SK-N-SH treated with all-trans-retinoic acid at 6 μM for 48 hours (cell line): ENCODE results near the gene PCDHA6.
"Not testable (repeated sequence)": the region's sequence is repeated elsewhere in the genome, so short reads cannot be mapped to it uniquely, and the experiment has no call there.

Experiments
- ATAC-seq: fragments of 200-7000 bp; cut with Tn5 transposase; 3 replicates; pipeline ENCODE4 v1.9.1; 2020; ENCODE audit warnings: mild to moderate bottlenecking, moderate library complexity
- ARNTL ChIP-seq: fragments of 450-650 bp; formaldehyde crosslinking; IDR thresholded peaks from 2 replicates; pipeline ENCODE4 v1.5.0; 2020; ENCODE audit warnings: low read depth, mild to moderate bottlenecking, moderate library complexity, borderline replicate concordance
- BACH2 ChIP-seq: fragments of 250-450 bp; sonication (Bioruptor Pico); IDR thresholded peaks from 2 replicates; pipeline ENCODE4 v1.9.0; 2021; ENCODE audit warnings: mild to moderate bottlenecking, borderline replicate concordance
- CSDC2 ChIP-seq: fragments of 250-450 bp; sonication (Bioruptor Pico); IDR thresholded peaks from 2 replicates; pipeline ENCODE4 v1.5.0; 2020; ENCODE audit warnings: mild to moderate bottlenecking, moderate library complexity
- ESRRG ChIP-seq: fragments of 250-450 bp; sonication (Bioruptor Pico); IDR thresholded peaks from 2 replicates; pipeline ENCODE4 v1.6.1; 2021; ENCODE audit warnings: mild to moderate bottlenecking
- GLIS3 ChIP-seq: fragments of 250-450 bp; sonication (Bioruptor Pico); IDR thresholded peaks from 2 replicates; pipeline ENCODE4 v1.5.0; 2020; ENCODE audit warnings: mild to moderate bottlenecking, moderate library complexity
- ISL1 ChIP-seq: fragments of 250-450 bp; sonication (Bioruptor Pico); IDR thresholded peaks from 2 replicates; pipeline ENCODE4 v2.1.2; 2022; ENCODE audit warnings: mild to moderate bottlenecking, moderate library complexity
- TOX ChIP-seq: fragments of 250-450 bp; sonication (Bioruptor Pico); IDR thresholded peaks from 2 replicates; pipeline ENCODE4 v1.8.0; 2021; ENCODE audit warnings: mild to moderate bottlenecking, moderate library complexity, borderline replicate concordance
- ZC3H10 ChIP-seq: fragments of 250-450 bp; sonication (Bioruptor Pico); IDR thresholded peaks from 2 replicates; pipeline ENCODE4 v1.5.1; 2021; ENCODE audit warnings: mild to moderate bottlenecking, moderate library complexity
- ZFP3 ChIP-seq: fragments of 250-450 bp; sonication (Bioruptor Pico); IDR thresholded peaks from 2 replicates; pipeline ENCODE4 v1.5.0; 2020; ENCODE audit warnings: mild to moderate bottlenecking, moderate library complexity
- ZNF565 ChIP-seq: fragments of 450-650 bp; formaldehyde crosslinking; conservative IDR thresholded peaks from 2 replicates; pipeline ENCODE4 v1.5.0; 2020; ENCODE audit warnings: low read depth, mild to moderate bottlenecking, moderate library complexity
- ZNF8 ChIP-seq: fragments of 450-650 bp; formaldehyde crosslinking; IDR thresholded peaks from 2 replicates; pipeline ENCODE4 v1.5.0; 2020; ENCODE audit warnings: mild to moderate bottlenecking, moderate library complexity
- TF ChIP-seq, protein P1 (sequence below): fragments of 250-450 bp; sonication (Bioruptor Pico); IDR thresholded peaks from 2 replicates; pipeline ENCODE4 v1.8.0; 2020; ENCODE audit warnings: mild to moderate bottlenecking, moderate library complexity, borderline replicate concordance
- TF ChIP-seq, protein P2 (sequence below): fragments of 250-450 bp; sonication (Bioruptor Pico); IDR thresholded peaks from 2 replicates; pipeline ENCODE4 v1.5.1; 2020; ENCODE audit warnings: low read depth, mild to moderate bottlenecking, moderate library complexity
- TF ChIP-seq, protein P3 (sequence below): fragments of 250-450 bp; sonication (Bioruptor Pico); IDR thresholded peaks from 2 replicates; pipeline ENCODE4 v1.5.0; 2020; ENCODE audit warnings: mild to moderate bottlenecking, moderate library complexity
- TF ChIP-seq, protein P4 (sequence below): fragments of 250-450 bp; sonication (Bioruptor Pico); IDR thresholded peaks from 2 replicates; pipeline ENCODE4 v1.8.0; 2021; ENCODE audit warnings: low read depth, mild to moderate bottlenecking, moderate library complexity, borderline replicate concordance

PCDHA6 gene

DNA sequence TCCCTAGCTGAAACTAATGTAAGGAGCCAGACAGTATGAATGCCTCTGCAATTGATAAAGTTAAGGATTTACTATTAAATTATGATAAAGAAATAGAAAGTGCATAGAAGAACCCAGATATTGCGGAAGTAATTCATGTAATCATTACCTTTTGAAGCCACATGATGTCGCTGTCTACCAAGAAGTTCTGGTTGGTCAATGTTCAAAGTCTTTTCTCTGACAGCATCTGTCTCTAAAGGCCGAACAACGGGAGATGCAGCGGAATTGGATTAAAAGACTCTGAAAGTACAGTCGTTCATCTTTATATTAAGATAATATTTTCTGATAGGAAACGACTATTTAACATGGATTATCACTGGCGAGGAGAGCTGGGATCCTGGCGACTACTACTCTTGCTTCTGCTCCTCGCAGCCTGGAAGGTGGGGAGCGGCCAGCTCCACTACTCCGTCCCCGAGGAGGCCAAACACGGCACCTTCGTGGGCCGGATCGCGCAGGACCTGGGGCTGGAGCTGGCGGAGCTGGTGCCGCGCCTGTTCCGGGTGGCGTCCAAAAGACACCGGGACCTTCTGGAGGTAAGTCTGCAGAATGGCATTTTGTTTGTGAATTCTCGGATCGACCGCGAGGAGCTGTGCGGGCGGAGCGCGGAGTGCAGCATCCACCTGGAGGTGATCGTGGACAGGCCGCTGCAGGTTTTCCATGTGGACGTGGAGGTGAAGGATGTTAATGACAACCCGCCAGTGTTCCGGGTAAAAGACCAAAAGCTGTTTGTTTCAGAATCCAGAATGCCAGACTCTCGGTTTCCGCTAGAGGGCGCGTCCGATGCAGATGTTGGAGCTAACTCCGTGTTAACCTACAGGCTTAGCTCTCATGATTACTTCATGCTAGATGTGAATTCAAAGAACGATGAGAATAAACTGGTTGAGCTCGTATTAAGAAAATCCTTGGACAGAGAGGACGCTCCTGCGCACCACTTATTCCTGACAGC, 13.5 kb downstream of the PCDHA6 start, which contains the start of gene PCDHA8:
Gene PCDHA8, plus strand, starts transcription at position 210 of the 985 bp plus-strand sequence. Its CDS starts 135 bp downstream, at position 345.
- TF ChIP-seq ZC3H10 (CRISPR knock-in tag): no peak
- no peak for TF ChIP-seq ISL1
- TF ChIP-seq ESRRG (CRISPR knock-in tag): no peak
- TF ChIP-seq, protein P1, sequence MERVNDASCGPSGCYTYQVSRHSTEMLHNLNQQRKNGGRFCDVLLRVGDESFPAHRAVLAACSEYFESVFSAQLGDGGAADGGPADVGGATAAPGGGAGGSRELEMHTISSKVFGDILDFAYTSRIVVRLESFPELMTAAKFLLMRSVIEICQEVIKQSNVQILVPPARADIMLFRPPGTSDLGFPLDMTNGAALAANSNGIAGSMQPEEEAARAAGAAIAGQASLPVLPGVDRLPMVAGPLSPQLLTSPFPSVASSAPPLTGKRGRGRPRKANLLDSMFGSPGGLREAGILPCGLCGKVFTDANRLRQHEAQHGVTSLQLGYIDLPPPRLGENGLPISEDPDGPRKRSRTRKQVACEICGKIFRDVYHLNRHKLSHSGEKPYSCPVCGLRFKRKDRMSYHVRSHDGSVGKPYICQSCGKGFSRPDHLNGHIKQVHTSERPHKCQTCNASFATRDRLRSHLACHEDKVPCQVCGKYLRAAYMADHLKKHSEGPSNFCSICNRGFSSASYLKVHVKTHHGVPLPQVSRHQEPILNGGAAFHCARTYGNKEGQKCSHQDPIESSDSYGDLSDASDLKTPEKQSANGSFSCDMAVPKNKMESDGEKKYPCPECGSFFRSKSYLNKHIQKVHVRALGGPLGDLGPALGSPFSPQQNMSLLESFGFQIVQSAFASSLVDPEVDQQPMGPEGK (CRISPR knock-in tag): no peak
- TF ChIP-seq ZNF8 (CRISPR knock-in tag): no peak
- TF ChIP-seq, protein P2, sequence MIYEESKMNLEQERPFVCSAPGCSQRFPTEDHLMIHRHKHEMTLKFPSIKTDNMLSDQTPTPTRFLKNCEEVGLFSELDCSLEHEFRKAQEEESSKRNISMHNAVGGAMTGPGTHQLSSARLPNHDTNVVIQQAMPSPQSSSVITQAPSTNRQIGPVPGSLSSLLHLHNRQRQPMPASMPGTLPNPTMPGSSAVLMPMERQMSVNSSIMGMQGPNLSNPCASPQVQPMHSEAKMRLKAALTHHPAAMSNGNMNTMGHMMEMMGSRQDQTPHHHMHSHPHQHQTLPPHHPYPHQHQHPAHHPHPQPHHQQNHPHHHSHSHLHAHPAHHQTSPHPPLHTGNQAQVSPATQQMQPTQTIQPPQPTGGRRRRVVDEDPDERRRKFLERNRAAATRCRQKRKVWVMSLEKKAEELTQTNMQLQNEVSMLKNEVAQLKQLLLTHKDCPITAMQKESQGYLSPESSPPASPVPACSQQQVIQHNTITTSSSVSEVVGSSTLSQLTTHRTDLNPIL (CRISPR knock-in tag): no peak
- TF ChIP-seq, protein P3, sequence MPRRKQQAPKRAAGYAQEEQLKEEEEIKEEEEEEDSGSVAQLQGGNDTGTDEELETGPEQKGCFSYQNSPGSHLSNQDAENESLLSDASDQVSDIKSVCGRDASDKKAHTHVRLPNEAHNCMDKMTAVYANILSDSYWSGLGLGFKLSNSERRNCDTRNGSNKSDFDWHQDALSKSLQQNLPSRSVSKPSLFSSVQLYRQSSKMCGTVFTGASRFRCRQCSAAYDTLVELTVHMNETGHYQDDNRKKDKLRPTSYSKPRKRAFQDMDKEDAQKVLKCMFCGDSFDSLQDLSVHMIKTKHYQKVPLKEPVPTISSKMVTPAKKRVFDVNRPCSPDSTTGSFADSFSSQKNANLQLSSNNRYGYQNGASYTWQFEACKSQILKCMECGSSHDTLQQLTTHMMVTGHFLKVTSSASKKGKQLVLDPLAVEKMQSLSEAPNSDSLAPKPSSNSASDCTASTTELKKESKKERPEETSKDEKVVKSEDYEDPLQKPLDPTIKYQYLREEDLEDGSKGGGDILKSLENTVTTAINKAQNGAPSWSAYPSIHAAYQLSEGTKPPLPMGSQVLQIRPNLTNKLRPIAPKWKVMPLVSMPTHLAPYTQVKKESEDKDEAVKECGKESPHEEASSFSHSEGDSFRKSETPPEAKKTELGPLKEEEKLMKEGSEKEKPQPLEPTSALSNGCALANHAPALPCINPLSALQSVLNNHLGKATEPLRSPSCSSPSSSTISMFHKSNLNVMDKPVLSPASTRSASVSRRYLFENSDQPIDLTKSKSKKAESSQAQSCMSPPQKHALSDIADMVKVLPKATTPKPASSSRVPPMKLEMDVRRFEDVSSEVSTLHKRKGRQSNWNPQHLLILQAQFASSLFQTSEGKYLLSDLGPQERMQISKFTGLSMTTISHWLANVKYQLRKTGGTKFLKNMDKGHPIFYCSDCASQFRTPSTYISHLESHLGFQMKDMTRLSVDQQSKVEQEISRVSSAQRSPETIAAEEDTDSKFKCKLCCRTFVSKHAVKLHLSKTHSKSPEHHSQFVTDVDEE: no peak
- TF ChIP-seq BACH2 (CRISPR knock-in tag): no peak
- no peak for TF ChIP-seq CSDC2 (CRISPR knock-in tag)
- TF ChIP-seq ZNF565: no peak
- no peak for TF ChIP-seq ZFP3 (CRISPR knock-in tag)
- ATAC-seq: peak; percentile 98

DNA sequence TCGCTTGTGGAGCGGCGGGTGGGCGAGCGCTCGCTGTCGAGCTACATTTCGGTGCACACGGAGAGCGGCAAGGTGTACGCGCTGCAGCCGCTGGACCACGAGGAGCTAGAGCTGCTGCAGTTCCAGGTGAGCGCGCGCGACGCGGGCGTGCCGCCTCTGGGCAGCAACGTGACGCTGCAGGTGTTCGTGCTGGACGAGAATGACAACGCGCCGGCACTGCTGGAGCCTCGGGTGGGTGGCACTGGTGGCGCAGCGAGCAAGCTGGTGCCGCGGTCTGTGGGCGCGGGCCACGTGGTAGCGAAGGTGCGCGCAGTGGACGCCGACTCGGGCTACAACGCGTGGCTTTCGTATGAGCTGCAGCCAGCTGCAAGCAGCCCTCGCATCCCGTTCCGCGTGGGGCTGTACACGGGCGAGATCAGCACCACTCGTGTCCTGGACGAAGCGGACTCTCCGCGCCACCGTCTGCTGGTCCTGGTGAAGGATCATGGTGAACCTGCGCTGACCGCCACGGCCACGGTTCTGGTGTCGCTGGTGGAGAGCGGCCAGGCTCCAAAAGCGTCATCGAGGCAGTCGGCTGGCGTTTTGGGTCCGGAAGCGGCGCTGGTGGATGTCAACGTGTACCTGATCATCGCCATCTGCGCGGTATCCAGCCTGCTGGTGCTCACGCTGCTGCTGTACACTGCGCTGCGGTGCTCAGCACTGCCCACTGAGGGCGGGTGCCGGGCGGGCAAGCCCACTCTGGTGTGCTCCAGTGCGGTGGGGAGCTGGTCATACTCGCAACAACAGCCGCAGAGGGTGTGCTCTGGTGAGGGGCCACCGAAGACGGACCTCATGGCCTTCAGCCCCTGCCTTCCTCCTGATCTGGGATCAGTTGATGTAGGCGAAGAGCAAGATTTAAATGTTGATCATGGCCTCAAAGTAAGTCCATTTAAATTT, 15.3 kb downstream of the PCDHA6 start:
- no peak for ATAC-seq
- TF ChIP-seq ZC3H10 (CRISPR knock-in tag): no peak
- no peak for TF ChIP-seq ARNTL (CRISPR knock-in tag)
- TF ChIP-seq ZFP3 (CRISPR knock-in tag): no peak
- TF ChIP-seq, protein P3: no peak
- no peak for TF ChIP-seq CSDC2 (CRISPR knock-in tag)
- TF ChIP-seq TOX: no peak
- no peak for TF ChIP-seq GLIS3 (CRISPR knock-in tag)
- TF ChIP-seq, protein P4, sequence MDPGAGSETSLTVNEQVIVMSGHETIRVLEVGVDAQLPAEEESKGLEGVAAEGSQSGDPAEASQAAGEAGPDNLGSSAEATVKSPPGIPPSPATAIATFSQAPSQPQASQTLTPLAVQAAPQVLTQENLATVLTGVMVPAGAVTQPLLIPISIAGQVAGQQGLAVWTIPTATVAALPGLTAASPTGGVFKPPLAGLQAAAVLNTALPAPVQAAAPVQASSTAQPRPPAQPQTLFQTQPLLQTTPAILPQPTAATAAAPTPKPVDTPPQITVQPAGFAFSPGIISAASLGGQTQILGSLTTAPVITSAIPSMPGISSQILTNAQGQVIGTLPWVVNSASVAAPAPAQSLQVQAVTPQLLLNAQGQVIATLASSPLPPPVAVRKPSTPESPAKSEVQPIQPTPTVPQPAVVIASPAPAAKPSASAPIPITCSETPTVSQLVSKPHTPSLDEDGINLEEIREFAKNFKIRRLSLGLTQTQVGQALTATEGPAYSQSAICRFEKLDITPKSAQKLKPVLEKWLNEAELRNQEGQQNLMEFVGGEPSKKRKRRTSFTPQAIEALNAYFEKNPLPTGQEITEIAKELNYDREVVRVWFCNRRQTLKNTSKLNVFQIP (CRISPR knock-in tag): no peak

DNA sequence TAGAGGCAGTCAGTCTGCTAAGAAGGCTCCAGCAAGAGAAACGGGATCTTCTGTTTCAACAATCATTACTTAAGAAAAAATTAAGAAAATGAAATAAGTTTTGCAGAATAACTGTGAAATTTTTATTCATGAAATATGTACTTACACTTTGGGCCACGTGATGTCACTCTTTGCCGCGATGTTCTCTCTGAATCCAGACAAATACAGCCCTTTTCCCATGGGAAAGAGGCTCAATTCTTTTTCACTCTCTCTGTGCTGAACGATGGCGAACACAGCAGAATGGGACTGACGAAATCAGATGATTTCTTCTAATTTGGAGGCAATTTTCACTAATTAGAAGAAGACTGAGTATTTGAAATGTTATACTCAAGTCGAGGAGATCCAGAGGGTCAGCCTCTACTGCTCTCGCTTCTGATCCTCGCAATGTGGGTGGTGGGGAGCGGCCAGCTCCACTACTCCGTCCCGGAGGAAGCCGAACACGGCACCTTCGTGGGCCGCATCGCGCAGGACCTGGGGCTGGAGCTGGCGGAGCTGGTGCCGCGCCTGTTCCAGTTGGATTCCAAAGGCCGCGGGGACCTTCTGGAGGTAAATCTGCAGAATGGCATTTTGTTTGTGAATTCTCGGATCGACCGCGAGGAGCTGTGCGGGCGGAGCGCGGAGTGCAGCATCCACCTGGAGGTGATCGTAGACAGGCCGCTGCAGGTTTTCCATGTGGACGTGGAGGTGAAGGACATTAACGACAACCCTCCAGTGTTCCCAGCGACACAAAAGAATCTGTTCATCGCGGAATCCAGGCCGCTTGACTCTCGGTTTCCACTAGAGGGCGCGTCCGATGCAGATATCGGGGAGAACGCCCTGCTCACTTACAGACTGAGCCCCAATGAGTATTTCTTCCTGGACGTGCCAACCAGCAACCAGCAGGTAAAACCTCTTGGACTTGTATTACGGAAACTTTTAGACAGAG, 20.7 kb downstream of the PCDHA6 start, which contains the start of gene PCDHA9:
Gene PCDHA9, plus strand, starts transcription at position 244 of the 964 bp plus-strand sequence. Its CDS starts 114 bp downstream, at position 358.
- not testable (repeated sequence) for ATAC-seq

DNA sequence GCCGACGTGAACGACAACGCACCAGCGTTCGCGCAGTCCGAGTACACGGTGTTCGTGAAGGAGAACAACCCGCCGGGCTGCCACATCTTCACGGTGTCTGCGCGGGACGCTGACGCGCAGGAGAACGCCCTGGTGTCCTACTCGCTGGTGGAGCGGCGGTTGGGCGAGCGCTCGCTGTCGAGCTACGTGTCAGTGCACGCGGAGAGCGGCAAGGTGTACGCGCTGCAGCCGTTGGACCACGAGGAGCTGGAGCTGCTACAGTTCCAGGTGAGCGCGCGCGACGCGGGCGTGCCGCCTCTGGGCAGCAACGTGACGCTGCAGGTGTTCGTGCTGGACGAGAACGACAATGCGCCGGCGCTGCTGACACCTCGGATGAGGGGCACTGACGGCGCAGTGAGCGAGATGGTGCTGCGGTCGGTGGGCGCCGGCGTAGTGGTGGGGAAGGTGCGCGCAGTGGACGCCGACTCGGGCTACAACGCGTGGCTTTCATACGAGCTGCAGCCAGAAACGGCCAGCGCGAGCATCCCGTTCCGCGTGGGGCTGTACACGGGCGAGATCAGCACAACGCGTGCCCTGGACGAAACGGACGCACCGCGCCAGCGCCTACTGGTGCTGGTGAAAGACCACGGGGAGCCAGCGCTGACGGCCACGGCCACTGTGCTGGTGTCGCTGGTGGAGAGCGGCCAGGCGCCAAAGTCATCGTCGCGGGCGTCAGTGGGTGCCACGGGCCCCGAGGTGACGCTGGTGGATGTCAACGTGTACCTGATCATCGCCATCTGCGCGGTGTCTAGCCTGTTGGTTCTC, 22.3 kb downstream of the PCDHA6 start:
- ATAC-seq: not testable (repeated sequence)
